ENCODE results near the gene TSC22D2.

The TSC22D2 gene

GRCh38 chr3:150365132-150365604, 42.9 kb upstream of the TSC22D2 start:
- H3K27me3 ChIP-seq, result no peaks in the 10 kb centered on the region
- intact Hi-C loops (cut with DNase I; ENCODE audit: low total_unique reads), result no loop called here

GRCh38 chr3:150367757-150368156, 40.3 kb upstream of the TSC22D2 start:
- Histone ChIP-seq H3K9me3 (no peaks in the 10 kb centered on the region), H3K4me1 (peaks cover 0 to 34% (median 12%) of the 10 kb centered on the region in 4 donors), H3K27me3 (no peaks in the 10 kb centered on the region), H3K36me3 (no peaks in the 10 kb centered on the region), H3K27ac (no peak overlapping the region), H3K4me3 (no peak overlapping the region)
- no peak for DNase-seq
- intact Hi-C loops (cut with DNase I; ENCODE audit: low total_unique reads), result no loop called here
- no peak for TF ChIP-seq CTCF (IDR thresholded peaks at IDR 0.05)

More at GRCh38 chr3:150365132-150365604, 42.9 kb upstream of the TSC22D2 start:
- Histone ChIP-seq H3K36me3 (no peaks in the 10 kb centered on the region), H3K4me3 (no peak overlapping the region), H3K4me1 (peaks cover 0 to 10% (median 7%) of the 10 kb centered on the region in 4 donors), H3K9me3 (no peaks in the 10 kb centered on the region), H3K27ac (no peak overlapping the region)
- DNase-seq, result no peak
- TF ChIP-seq CTCF (IDR thresholded peaks at IDR 0.05), result no peak

- TF ChIP-seq CTCF (IDR thresholded peaks at IDR 0.05), result peak; percentile 28 to 37
- Histone ChIP-seq H3K4me3 (peak overlapping the region; percentile 28 to 34), H3K36me3 (no peaks in the 10 kb centered on the region), H3K9me3 (no peaks in the 10 kb centered on the region), H3K27ac (peak overlapping the region; percentile 47 to 75), H3K4me1 (peaks cover 0 to 35% (median 12%) of the 10 kb centered on the region in 4 donors), H3K27me3 (no peaks in the 10 kb centered on the region)
- intact Hi-C loops (cut with DNase I; ENCODE audit: low total_unique reads), result loop anchor here (5.0 kb wide), 2 partner anchors 37 to 398 kb away; partner anchors contain the start of genes PFN2 and TSC22D2
- DNase-seq, result peak; percentile 54 to 79
Measured at GRCh38 chr3:150370122-150370602, 37.9 kb upstream of the TSC22D2 start.

GRCh38 chr3:150370999-150371398, 37.1 kb upstream of the TSC22D2 start:
- H3K36me3 ChIP-seq, result no peaks in the 10 kb centered on the region
- intact Hi-C loops (cut with DNase I; ENCODE audit: low total_unique reads), result loop anchor here (5.0 kb wide), 2 partner anchors 36 to 399 kb away; partner anchors contain the start of genes PFN2 and TSC22D2

GRCh38 chr3:150371741-150372254, 36.3 kb upstream of the TSC22D2 start:
- peak in 1 of 2 donors; percentile 49 for DNase-seq
- no peaks in the 10 kb centered on the region for H3K36me3 ChIP-seq
- H3K4me1 ChIP-seq, result peaks cover 0 to 35% (median 14%) of the 10 kb centered on the region in 4 donors
- H3K27me3 ChIP-seq, result no peaks in the 10 kb centered on the region
- no peaks in the 10 kb centered on the region for H3K9me3 ChIP-seq
- intact Hi-C loops (cut with DNase I; ENCODE audit: low total_unique reads), result loop anchor here (5.0 kb wide), 2 partner anchors 36 to 399 kb away; partner anchors contain the start of genes PFN2 and TSC22D2
- peak overlapping the region; percentile 25 to 27 for H3K4me3 ChIP-seq
- TF ChIP-seq CTCF (IDR thresholded peaks at IDR 0.05), result no peak
- peak overlapping the region; percentile 52 to 75 for H3K27ac ChIP-seq

More at GRCh38 chr3:150370999-150371398, 37.1 kb upstream of the TSC22D2 start:
- no peak overlapping the region for H3K4me3 ChIP-seq
- H3K27ac ChIP-seq, result peak overlapping the region; percentile 52 to 75
- H3K4me1 ChIP-seq, result peaks cover 0 to 35% (median 12%) of the 10 kb centered on the region in 4 donors
- no peak for TF ChIP-seq CTCF (IDR thresholded peaks at IDR 0.05)
- no peak for DNase-seq
- no peaks in the 10 kb centered on the region for H3K27me3 ChIP-seq
- H3K9me3 ChIP-seq, result no peaks in the 10 kb centered on the region

All from tibial artery (tissue), 4 donors.